OCI-LY7 (cell line): ENCODE measurements around the gene ZAR1L.

Source experiments
- CTCF ChIP-seq: fragments of 200-600 bp; sonication (generic); conservative IDR thresholded peaks from 2 replicates; pipeline ENCODE4 v1.5.1; 2014; ENCODE audit warnings: mild to moderate bottlenecking, antibody characterized with exemption, low read length, moderate library complexity, mixed read lengths
- EZH2phosphoT487 ChIP-seq: fragments of 200-600 bp; sonication (generic); IDR thresholded peaks from 2 replicates; pipeline ENCODE4 v1.6.1; 2018; ENCODE audit warnings: low read depth, borderline replicate concordance, mild to moderate bottlenecking, mixed run types, antibody characterized with exemption, low read length, moderate library complexity, mixed read lengths

GRCh38 chr13:32298695-32299094 is 16.5 kb downstream of the ZAR1L start:
- TF ChIP-seq EZH2phosphoT487 (no peak), CTCF (no peak)
